Stomach (tissue), 4 donors: ENCODE measurements around the gene CNTD1.

ENCODE experiments used
- EP300 ChIP-seq: sonication (generic); formaldehyde crosslinking; IDR thresholded peaks from one replicate; pipeline ENCODE4 v1.6.1; 2017; ENCODE audit warnings: antibody characterized with exemption
- POLR2AphosphoS5 ChIP-seq, 3 donors: sonication (generic); formaldehyde crosslinking; IDR thresholded peaks; one replicate each; pipeline ENCODE4 v1.6.1; 2016; ENCODE audit warnings: antibody characterized with exemption in 3 of 3
- TF ChIP-seq, protein P1 (sequence below), 7 experiments: fragments of 450-650 bp in 4 of 7; fragments of 200-600 bp in 3 of 7; sonication (generic) in 3 of 7; IDR thresholded peaks; one replicate each; pipeline ENCODE4 v1.5.1; 2016 to 2019; ENCODE audit warnings: antibody characterized with exemption in 7 of 7, control low read depth in 2 of 7, mild to moderate bottlenecking in 1 of 7

DNA sequence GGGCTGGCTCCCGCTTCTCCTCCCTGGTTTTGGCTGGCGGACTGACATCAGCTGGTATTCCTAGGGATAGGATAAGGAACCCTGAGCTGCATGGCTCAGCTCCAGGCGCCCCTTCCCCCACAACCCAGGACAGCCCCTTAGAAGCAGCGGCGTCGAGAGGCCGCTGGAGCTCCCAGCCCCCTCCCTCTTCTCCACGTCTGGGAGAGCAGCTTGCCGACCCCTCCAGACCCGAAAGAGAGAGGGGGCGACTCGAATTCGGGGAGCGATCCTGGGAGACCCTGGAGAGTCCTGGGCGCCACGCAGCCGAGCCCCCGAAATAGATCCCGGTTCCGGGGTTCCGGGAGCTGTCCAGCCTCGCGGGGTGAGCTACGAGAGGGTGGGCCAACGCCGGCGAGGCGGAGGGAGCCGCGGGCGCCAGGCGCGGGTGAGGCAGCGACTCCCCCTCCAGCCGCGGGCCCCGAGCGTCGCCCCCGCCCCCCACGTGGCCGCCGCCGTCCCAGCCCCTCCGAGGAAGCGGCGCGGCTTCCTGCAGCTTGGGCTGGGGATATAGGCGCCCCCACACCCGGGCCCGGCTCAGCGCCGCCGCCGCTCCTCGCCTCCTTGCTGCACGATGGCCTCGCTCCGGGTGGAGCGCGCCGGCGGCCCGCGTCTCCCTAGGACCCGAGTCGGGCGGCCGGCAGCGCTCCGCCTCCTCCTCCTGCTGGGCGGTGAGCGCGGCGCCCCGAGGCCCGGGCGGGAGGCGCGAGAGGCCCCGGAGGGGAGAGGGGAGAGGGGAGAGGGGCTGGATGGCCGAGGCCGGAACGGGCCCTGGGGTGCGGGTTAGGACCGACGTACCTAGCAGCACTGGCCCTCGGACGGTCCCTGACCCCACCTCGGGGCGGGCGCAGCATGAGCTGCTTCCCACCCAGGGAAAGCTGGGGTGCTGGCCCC, 37.7 kb upstream of the CNTD1 start, which contains the start of gene RAMP2:
- TF ChIP-seq, protein P1, sequence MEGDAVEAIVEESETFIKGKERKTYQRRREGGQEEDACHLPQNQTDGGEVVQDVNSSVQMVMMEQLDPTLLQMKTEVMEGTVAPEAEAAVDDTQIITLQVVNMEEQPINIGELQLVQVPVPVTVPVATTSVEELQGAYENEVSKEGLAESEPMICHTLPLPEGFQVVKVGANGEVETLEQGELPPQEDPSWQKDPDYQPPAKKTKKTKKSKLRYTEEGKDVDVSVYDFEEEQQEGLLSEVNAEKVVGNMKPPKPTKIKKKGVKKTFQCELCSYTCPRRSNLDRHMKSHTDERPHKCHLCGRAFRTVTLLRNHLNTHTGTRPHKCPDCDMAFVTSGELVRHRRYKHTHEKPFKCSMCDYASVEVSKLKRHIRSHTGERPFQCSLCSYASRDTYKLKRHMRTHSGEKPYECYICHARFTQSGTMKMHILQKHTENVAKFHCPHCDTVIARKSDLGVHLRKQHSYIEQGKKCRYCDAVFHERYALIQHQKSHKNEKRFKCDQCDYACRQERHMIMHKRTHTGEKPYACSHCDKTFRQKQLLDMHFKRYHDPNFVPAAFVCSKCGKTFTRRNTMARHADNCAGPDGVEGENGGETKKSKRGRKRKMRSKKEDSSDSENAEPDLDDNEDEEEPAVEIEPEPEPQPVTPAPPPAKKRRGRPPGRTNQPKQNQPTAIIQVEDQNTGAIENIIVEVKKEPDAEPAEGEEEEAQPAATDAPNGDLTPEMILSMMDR (IDR thresholded peaks at IDR 0.05), result no peak
- TF ChIP-seq POLR2AphosphoS5 (IDR thresholded peaks at IDR 0.05) (no peak), EP300 (no peak)
